Occipital lobe (tissue), 2 donors: ENCODE measurements around the gene STK26. TPM values are rescaled to one million over a fixed set of nuclear protein-coding genes. Genes with fewer than 3 reads are reported as not detected.
"Not testable (repeated sequence)": the region's sequence is repeated elsewhere in the genome, so short reads cannot be mapped to it uniquely, and the experiment has no call there.

Experiments
- DNase-seq: peaks from one replicate; lab custom pipeline; 2025; lab: John Stamatoyannopoulos, UW
- total RNA-seq: library from RNA; depleted of rRNA; stranded (reverse); fragments of >200 nt; gene quantifications from one replicate; pipeline ENCODE4 v1.2.3, GENCODE V29; 2014

The STK26 gene
- total RNA-seq, 1 donor from 2014 or later = 0.78 TPM

DNA sequence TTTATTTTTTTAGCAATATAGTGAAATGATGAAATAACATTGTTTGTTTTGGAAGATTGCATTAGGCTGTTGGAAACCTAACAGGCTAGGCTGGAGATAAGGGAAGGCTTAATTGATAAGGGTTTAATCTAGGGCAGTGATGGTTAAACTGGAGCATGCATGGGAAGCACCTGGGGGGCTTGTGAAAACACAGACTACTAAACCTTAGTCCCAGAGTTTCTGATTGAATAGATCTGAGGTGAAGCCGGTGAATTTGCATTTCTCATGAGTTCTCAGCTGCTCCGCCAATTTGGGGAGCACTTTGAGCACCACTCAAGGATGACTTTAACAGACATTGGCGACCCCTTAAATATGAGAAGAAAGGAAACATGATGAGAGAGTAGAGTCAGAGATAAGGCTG, 11.5 kb downstream of the STK26 start:
- DNase-seq = no peak

DNA sequence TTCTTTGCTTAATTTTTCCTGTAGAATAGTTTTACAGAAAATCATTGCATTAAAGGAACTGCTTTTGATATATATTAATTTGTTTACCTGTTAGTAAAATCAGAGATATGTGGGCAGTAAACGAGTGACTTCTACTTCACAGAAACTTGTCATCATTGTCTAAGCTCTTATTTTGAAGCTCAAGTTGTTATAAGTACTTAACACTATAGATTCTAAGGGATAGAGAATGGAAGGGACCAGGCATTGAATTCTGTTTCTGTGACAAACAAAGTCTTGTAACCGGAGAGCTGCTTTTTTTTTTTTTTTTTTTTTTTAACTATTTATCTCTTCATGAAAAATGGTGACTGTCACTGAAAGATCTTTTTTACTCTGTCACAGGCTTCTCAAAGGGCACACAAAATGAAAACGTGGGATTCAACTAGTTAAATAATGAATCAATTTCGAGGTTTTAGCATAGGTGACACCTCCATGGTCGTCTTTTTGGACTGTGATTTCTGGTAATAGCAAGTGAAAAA, 14.4 kb downstream of the STK26 start:
- no peak for DNase-seq

DNA sequence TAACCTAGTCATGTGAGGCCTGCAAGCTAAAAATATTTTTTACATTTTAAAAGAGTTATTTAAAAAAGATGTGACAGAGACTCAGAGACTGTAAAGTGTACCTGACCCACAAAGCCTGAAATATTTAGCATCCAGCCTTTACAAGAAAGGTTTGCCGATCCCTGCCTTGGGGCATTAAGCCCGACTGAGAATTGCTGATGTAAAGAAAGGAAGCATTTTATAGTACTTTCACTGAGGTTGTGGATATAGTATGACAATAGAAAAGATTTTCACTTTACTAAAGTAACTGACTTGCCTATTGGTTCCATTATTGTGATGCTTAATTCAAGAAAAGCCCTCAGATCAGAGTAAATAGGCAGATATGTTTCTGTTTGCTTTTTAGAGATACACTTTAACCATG, 17.0 kb downstream of the STK26 start:
- DNase-seq = no peak

GRCh38 chrX:132041015-132041414, 17.9 kb downstream of the STK26 start:
- no peak for DNase-seq

GRCh38 chrX:132043977-132044376, 20.9 kb downstream of the STK26 start:
- DNase-seq = no peak

GRCh38 chrX:132044953-132045352, 21.9 kb downstream of the STK26 start:
- no peak for DNase-seq

- DNase-seq = no peak
Measured at GRCh38 chrX:132045456-132045855, 22.4 kb downstream of the STK26 start.

- no peak for DNase-seq
Measured at GRCh38 chrX:132046533-132046932, 23.4 kb downstream of the STK26 start.

DNA sequence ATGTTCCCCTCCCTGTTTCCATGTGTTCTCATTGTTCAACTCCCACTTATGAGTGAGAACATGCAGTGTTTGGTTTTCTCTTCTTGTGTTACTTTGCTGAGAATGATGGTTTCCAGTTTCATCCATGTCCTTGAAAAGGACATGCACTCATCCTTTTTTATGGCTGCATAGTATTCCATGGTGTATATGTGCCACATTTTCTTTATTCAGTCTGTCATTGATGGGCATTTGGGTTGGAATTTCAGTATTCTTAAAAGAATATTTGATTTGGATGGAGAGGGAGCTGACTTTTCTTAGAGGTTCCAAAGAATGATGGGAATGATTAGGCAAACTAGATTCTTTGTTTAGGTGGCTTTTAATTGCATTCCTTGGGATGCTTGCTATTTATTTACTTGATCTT, 28.7 kb downstream of the STK26 start:
- DNase-seq = not testable (repeated sequence)

GRCh38 chrX:132058050-132058449, 34.9 kb downstream of the STK26 start:
- DNase-seq = no peak

GRCh38 chrX:132058975-132059374, 35.9 kb downstream of the STK26 start:
- no peak for DNase-seq

DNA sequence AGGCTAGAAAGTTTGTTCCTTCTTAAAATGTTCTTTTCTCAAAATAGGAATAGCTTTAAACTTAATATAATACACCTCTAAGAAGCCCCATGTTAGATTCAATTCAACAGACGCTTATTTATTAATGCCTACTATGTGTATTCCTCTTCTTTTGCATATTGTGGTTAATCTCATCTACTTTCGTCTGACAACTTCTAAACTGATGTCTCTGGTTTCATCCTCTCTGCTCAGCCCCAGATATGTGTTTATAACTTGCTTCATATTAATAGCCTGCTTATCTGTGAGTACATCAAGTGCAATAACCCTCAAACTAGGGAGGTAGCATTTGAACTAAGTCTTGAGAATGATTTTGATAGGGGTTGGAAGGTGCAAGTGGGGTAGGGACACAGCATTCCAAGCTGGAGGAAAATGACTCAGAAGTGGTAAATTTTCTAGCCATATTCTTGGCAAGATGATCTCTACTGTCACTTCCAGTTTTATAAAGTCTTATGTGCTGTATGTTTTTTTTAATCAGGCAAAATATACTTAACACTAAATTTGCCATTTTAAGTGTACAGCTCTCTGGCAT, 37.0 kb downstream of the STK26 start:
- no peak for DNase-seq

DNA sequence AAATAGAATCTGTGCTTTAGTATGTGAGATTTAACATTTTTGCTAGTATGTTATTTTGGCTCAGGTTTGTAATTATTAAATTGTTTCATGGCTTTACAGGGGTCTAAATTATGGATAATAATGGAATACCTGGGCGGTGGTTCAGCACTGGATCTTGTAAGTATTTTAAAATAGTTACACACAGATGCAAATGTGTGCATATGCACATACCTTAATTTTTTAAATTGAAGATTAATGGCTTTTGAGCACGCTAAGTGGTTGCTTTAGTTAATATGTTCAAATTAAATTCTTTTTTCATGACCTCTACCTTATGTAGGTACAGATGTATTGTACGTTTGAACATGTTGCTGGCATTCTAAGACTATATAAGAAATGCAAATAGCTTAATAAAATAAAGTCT, 40.2 kb downstream of the STK26 start:
- no peak for DNase-seq

DNA sequence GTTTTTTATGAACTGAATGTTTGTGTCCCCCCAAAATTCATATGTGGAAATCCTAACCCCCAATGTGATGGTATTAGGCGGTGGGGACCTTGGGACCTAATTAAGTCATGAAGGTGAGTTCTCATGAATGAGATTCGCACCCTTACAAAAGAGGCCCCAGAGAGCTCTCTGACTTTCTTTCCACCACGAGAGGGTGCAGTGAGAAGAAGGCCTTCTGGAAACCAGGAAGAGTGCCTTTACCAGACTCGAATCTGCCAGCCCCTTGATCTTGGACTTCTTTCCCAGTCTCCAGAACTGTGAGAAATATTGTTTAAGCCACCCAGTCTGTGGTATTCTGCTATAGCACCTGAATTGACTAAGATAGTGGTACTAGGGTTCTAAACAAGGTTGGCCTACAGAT, 40.8 kb downstream of the STK26 start:
- no peak for DNase-seq

DNA sequence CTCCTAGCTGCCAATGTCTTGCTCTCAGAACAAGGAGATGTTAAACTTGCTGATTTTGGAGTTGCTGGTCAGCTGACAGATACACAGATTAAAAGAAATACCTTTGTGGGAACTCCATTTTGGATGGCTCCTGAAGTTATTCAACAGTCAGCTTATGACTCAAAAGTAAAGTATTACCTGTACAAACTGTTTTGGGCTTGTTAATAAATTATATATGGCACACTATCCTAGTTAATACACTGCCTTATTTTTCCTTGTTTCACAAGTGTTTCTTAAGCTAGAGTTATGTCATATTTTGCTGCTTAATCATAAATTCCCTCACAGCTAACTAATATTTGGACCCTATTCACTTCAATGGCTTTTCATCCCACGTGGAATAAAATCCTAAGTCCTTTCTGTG, 45.3 kb downstream of the STK26 start:
- no peak for DNase-seq

DNA sequence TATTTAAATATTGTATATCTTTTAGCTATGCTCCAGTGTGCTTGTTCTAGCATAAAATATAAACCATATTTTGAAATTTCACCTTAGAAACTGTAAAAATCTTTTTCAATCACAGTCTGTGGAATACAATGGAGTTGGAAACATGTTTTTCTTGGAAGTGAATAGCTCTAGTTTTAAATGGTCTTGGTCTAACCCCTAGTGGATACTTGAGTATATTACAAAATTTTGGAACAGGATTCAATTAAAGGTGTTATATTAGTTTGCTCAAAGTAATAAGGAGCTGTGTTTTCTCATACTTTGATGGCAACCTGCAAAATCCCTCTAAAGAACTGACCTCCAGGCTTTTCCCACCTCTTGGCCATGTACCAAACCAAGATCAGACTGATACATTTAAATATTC, 48.2 kb downstream of the STK26 start:
- no peak for DNase-seq

DNA sequence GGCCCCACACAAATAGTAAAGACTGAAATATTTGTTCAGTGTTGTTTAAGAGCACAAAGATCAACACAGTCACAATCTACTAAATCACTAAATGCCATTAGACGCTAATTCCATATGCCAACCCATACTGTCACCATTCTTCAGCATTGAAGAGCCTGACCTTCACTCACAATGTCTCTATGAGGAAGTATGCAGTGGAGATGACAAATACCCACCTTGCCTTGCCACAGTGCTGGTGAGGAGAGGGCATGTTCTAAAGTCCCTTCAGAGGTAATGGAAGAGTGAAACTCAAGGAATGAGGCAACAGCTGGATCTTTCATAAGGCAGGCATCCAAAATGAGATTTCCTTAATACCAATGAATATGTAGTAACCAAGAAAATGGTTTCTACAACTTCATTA, 54.3 kb downstream of the STK26 start:
- DNase-seq = no peak

GRCh38 chrX:132077912-132078311, 54.8 kb downstream of the STK26 start:
- no peak for DNase-seq

- no peak for DNase-seq
Measured at GRCh38 chrX:132085786-132086185, 62.7 kb downstream of the STK26 start.

DNA sequence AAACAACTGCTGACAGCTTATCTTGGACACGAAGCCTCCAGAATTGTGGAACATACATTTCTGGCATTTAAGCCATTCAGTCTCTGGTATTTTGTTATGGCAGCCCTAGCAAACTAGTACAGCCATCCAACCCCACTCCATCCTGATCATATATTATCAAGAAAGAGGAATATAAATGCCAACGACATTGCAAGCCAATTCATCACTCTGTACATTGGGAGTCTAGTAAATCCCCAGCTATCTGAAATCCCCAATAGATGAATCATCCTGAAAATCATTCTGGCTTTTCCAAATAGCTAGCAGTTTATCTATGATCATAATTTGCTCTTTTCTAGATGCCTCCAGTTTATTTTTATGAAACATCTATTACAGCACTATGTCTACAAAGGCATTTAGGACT, 63.6 kb downstream of the STK26 start:
- DNase-seq = no peak

- no peak for DNase-seq
Measured at GRCh38 chrX:132088864-132089263, 65.8 kb downstream of the STK26 start.

GRCh38 chrX:132090403-132091159, 67.5 kb downstream of the STK26 start:
- no peak for DNase-seq

DNA sequence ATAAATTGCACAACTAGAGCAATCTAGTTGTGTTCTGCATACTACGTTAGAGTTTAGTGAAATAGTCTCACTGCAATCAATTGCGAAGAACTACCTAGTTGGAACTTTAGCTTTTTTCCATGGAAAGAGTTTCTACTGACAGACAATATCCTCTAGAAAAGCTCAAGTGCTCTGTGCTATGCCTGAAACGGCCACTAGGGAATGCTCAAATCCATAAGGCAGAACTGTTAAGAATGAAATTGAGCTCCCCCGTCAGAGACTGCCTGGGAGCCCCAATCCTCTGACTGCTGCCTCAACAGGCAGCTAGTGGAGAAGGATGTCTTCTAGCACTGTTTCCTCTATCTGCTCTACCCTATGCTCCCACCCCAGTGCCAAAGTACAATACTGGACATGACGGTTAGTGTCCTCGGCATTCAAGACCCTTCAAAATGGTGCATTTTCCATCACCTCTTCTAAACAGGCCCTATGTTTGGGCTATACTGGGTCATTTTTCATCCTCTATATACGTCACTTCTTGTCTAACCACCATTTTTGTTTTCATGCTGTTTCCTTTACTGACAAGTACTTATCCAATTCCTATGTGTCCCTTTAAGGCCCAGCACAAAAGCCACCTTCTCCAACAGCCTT, 69.5 kb downstream of the STK26 start:
- DNase-seq = no peak
